Right lung (tissue), 5 donors: ENCODE data around the gene ACADM. TPM values are rescaled to one million over a fixed set of nuclear protein-coding genes. Genes with fewer than 3 reads are reported as not detected.
"Not testable (repeated sequence)": the region's sequence is repeated elsewhere in the genome, so short reads cannot be mapped to it uniquely, and the experiment has no call there.

ENCODE experiments used
- DNase-seq, 2 donors: peaks; one replicate each; pipeline ENCODE4 v3.0.0-alpha.2; 2013
- polyA plus RNA-seq, 5 donors: library from polyadenylated mRNA; unstranded; fragments of 120-200 nt; gene quantifications; one replicate each; pipeline versions ENCODE4 v1.2.1 to v1.2.3, GENCODE V29; 2013; ENCODE audit warnings: inconsistent platforms in 1 of 5, low replicate concordance in 1 of 5; ENCODE audit not compliant: insufficient read length in 5 of 5, insufficient read depth in 1 of 5

ACADM gene
- polyA plus RNA-seq, 5 donors, result 64.8 to 99.1 (median 95.2) TPM

DNA sequence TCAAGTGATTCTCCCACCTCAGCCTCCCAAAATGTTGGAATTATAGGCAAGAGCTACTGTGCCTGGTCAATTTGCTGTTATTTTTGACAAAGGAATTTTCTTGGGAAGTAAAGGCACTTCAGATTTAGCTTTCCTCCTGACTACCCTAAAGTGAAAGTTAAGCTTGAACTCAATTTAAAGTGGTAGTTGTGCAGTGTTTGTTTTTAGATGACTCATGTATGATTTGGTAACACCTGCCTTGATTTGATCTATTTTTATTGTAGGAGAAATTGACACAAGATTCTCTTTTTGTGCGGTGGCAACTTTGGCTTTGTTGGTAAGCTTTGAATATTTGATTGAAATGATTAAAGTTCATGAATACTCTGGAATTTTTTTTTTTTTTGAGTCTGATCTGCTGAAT is 66.5 kb downstream of the ACADM start:
- DNase-seq, result no peak

DNA sequence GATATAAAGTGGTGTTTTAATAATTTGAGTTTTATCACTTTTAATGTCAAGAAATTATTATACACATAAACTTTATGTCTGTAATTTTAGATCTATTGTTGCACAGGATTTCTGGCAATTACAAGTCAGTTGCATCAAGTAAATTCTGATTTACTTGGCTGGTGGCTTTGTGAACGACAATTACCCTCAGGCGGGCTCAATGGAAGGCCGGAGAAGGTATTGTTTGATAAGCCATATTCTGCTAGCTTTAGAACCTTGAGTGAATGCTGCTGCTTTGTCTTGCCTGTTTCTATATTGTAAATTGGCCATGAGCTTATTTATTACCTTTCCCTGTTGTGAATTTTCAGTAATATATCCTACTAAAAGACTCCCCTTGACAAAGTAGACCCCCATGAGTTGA is 67.6 kb downstream of the ACADM start:
- DNase-seq, result no peak

DNA sequence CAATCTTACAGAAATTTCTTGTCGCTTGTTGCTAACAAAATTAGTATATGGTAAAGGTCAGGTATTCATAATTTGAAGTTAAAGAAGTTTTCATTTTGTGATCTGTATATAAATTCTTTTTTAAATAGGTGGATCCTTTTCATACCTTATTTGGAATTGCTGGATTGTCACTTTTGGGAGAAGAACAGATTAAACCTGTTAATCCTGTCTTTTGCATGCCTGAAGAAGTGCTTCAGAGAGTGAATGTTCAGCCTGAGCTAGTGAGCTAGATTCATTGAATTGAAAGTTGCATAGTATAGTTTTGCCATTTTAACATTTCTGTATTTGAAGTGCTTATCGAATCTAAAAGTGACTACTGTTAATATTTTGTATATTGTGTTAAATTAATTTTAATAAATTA is 69.9 kb downstream of the ACADM start:
- no peak for DNase-seq

DNA sequence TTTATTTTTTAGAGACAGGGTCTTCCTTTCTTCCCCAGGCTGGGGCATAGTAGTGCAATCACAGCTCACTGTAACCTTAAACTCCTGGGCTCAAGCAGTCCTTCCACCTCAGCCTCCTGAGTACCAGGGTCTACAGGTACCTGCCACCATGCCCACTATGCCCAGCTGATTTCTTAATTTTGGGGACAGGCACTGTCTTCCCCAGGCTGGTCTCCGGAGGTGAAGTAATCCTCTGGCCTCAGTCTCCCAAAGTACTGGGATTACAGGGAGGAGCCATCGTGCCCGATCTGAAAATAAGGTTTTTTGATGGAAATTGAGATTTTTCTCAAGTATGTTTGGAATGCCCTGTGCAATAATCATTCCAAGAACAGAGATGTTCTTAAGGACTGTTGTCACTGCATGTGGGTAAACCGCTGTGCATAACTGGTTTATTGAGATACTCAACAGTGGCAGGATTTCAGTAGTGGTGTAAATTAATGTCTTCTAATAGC is 71.2 kb downstream of the ACADM start:
- no peak for DNase-seq

DNA sequence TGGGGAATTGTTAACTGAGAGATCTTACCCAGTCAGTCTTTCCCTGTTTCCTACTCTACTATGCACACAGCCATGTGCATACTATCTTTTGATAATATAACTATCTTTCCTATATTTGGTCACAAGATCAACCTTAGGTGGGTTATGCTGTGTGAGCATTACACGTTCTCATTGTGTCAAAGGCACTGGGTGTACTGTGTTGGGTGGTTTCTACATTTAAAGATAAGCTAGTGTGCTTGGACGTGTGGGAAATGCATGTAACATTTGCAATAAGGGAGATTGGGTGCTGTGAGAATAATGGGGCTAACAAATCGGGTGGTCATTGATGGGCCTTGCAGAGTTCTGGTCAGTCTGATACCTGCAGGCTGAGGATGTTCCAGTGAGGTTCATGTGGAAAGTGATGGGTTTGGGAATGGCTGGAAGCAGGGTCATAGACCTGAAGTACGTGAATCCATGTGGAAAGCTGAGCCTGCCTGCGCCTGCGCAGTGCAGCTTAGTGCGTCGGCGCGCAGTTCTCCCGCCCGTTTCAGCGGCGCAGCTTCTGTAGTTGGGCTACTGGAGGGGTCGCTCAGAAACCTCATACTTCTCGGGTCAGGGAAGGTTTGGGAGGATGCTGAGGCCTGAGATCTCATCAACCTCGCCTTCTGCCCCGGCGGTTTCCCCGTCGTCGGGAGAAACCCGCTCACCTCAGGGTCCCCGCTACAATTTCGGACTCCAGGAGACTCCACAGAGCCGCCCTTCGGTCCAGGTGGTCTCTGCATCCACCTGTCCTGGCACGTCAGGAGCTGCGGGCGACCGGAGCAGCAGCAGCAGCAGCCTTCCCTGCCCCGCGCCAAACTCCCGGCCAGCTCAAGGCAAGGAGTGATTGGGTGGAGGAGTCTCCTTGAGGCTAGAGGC is 72.1 kb downstream of the ACADM start, which contains the start of gene MSH4:
TSS of gene MSH4 (plus strand) at position 507 of the 897 bp plus-strand sequence. CDS start at position 611, 104 bp downstream.
- no peak for DNase-seq

DNA sequence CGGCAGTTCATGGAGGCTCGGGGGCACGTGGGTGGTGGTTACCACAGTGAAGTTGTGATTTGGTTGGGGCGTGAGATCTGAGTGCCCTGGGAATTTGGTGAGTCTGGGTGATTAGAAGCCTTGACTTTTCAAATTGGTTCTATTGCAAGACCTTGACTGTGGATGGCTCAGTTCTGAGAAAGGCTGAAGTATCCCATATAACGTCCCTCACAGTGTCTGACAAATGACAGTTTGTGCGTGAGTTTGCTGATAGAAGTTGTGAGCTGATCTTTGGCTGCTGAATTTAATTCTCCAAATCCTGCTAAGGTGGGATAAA is 72.7 kb downstream of the ACADM start:
- DNase-seq, result no peak

DNA sequence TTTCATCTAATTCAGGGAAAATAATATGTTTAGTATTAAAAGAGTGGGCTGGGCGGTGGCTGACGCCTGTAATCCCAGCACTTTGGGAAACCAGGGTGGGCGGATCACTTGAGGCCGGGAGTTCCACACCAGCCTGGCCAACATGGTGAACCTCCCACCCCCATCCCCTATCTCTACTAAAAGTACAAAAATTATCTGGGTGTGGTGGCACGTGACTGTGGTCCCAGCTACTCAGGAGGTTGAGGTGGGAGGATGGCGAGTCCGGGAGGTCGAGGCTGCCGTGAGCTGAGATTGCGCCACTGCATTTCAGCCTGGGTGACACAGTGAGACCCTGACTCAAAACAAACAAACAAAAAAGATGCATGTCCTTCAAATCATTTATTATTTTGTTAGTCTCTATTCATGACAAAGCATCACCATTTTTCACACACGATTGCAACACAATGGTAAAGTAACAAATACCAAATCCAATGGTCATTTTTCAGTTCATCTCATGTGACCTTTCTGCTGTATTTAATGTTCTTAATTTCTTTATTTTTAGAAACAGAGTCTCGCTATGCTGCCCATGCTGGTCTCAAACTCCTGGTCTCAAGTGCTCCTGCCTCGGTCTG is 73.2 kb downstream of the ACADM start:
- no peak for DNase-seq

DNA sequence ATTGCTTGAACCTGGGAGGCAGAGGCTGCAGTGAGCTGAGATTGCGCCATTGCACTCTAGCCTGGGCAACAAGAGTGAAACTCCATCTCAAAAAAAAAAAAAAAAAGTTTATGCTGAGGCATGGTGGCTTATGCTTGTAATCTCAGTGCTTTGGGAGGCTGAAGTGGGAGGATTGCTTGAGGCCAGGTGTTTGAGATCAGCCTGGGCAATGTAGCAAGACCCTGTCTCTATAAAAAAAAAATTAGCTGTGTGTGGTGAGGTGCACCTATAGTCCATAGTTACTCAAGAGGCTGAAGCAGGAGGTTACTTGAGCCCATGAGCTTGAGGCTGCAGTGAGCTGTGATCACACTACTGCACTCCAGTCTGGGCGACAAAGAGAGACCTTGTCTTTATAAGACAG is 77.0 kb downstream of the ACADM start:
- not testable (repeated sequence) for DNase-seq

DNA sequence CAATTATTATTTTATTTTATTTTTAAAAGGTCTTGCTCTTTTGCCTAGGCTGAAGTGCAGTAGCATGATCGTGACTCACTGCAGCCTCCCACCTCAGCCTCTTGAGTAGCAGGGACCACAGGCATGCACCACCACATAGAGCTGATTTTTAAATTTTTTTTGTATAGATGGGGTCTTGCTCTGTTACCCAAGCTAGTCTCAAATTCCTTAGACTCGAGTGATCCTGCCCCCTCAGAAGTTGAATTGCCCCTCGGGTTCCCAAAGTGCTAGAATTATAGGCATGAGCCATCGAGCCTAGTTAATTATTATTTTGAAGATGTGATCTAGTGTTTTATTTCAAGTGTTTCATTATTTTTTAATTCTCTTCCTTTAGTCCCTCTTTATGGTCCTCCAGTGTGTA is 84.4 kb downstream of the ACADM start:
- DNase-seq, result no peak

DNA sequence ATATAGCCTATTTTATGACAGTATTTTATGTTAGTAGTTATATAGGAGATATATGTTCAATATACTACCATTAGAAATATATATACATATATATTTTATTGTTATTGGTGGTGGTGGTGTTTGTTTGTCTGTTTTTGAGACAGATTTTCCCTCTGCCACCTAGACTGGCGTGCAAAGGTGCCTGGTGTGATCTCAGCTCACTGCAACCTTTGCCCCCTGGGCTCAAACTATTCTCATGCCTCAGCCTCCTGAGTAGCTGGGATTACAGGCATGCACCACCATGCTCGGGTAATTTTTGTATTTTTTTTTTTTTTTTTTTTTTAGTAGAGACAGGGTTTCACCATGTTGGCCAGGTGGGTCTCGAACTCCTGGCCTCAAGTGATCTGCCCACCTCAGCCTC is 85.6 kb downstream of the ACADM start:
- not testable (repeated sequence) for DNase-seq

DNA sequence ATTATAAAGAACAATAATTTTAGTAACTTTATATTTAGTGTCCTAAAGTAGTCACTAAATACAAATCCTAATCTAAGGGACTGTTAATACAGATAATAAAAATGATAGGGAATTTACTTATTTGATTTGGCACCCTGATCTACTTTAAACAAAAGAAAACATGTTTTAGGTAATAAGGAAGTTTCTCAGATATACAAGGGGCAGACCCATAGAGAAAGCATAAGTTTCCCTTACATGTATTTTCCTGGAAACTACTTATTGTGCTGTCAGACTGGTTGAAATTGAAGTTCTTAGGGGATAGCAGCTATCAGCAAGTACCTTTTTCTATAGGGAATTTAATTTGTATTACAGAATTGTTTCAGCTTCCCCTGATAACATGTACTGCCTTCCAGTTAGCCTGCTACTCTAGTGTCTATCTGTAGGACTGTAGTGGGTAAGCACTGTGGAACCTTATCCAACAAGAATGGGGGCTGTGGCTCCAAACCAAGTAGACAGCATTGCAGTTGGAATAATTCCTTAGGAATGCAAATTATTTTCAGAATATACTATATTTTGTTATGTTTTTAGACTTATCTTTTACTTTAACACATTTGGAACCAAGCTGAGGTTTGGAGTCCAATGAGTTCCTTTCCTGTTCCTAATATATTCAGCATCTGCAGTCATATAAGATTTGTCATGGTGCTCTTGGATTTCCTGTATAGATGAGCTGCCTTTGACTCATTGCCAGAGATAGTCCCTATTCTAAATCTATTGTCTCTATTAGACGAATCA is 86.9 kb downstream of the ACADM start:
- no peak for DNase-seq

DNA sequence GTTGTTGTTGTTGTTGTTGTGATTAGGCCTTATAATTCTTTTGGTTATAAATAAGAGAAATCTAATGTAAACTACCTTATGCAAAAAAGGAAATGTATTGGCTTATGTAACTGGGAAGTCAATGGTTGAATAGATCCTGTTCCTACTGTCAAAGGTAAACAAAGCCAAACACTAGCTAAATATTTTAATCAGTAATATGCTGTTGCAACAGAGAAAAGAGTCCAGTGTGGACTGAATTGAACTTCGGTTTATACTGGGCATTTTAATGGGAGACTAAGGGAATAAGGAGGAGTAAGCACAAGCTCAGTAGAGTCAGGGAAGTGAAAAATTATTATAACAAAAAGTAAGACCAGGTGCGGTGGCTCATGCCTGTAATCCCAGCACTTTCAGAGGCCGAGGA is 87.6 kb downstream of the ACADM start:
- DNase-seq, result no peak

Other genes starting within 250 kb of the ACADM start
- 1 to 10 TPM; 1.0 to 7.4 (median 3.3) TPM for gene SLC44A5, start 113.6 kb upstream of the ACADM start, polyA plus RNA-seq
- 100 to 1,000 TPM in 2 of 5 donors, 10 to 100 TPM in 3; 84.8 to 106 (median 93.5) TPM for gene RABGGTB, start 61.5 kb downstream of the ACADM start, polyA plus RNA-seq
- under 1 TPM; 0.17 to 0.59 (median 0.49) TPM for gene MSH4, start 72.2 kb downstream of the ACADM start, polyA plus RNA-seq
- not detected for gene ASB17, start 207.7 kb downstream of the ACADM start, polyA plus RNA-seq